OCI-LY3 (cell line): ENCODE results near the gene SLC25A33.
"Not testable (repeated sequence)": the region's sequence is repeated elsewhere in the genome, so short reads cannot be mapped to it uniquely, and the experiment has no call there.

Experiments
- H2AFZ ChIP-seq: fragments of 200-600, 300-600 bp; shearing (Covaris generic); 2 replicates; pipeline ENCODE4 v1.6.0; 2014; ENCODE audit warnings: antibody characterized with exemption, low read depth, low read length
- H3K27ac ChIP-seq: fragments of 200-600, 300-600 bp; sonication (generic); 2 replicates; pipeline ENCODE4 v1.5.1; 2014; ENCODE audit warnings: mild to moderate bottlenecking, low read length, moderate library complexity, mixed read lengths
- H3K27me3 ChIP-seq: fragments of 200-600, 300-600 bp; sonication (generic); 2 replicates; pipeline ENCODE4 v1.6.1; 2014; ENCODE audit warnings: low read depth, low read length, mixed read lengths
- H3K36me3 ChIP-seq: fragments of 200-600, 300-600 bp; sonication (generic); replicated peaks from 2 replicates; pipeline ENCODE3; 2014; ENCODE audit warnings: low read depth, low read length, mixed read lengths
- H3K4me1 ChIP-seq: fragments of 300-600, 200-600 bp; sonication (generic); 2 replicates; pipeline ENCODE4 v1.6.1; 2014; ENCODE audit warnings: low read length, mixed read lengths
- H3K4me2 ChIP-seq: fragments of 200-600, 300-600 bp; sonication (generic); 2 replicates; pipeline ENCODE4 v1.6.1; 2014; ENCODE audit warnings: low read length, mixed read lengths
- H3K4me3 ChIP-seq: fragments of 300-600, 200-600 bp; sonication (generic); 2 replicates; pipeline ENCODE4 v1.5.1; 2014; ENCODE audit warnings: antibody characterized with exemption, mild to moderate bottlenecking, low read length, moderate library complexity
- H3K79me2 ChIP-seq: fragments of 300-600, 200-600 bp; shearing (Covaris generic); 2 replicates; pipeline ENCODE4 v1.6.1; 2014; ENCODE audit warnings: mild to moderate bottlenecking, low read length, mixed read lengths
- H3K9ac ChIP-seq: fragments of 300-600, 200-600 bp; shearing (Covaris generic); 2 replicates; pipeline ENCODE4 v1.6.0; 2014; ENCODE audit warnings: mild to moderate bottlenecking, low read length, moderate library complexity
- H3K9me3 ChIP-seq: fragments of 200-600, 300-600 bp; shearing (Covaris generic); 2 replicates; pipeline ENCODE4 v1.6.1; 2014; ENCODE audit warnings: low read length, mixed read lengths; ENCODE audit not compliant: insufficient read depth
- H4K20me1 ChIP-seq: fragments of 200-600, 300-600 bp; sonication (generic); 2 replicates; pipeline ENCODE4 v1.6.1; 2016; ENCODE audit warnings: low read length, mixed read lengths; ENCODE audit not compliant: insufficient read depth
- EZH2phosphoT487 ChIP-seq: fragments of 200-600 bp; shearing (Covaris generic); IDR thresholded peaks from 2 replicates; pipeline ENCODE4 v1.6.1; 2018; ENCODE audit warnings: antibody characterized with exemption, mixed run types, low read depth
- TF ChIP-seq, protein P1 (sequence below): fragments of 200-600, 300-600 bp; sonication (generic); IDR thresholded peaks from 2 replicates; pipeline ENCODE4 v1.5.1; 2014; ENCODE audit warnings: antibody characterized with exemption, low read length, low read depth

SLC25A33 gene

DNA sequence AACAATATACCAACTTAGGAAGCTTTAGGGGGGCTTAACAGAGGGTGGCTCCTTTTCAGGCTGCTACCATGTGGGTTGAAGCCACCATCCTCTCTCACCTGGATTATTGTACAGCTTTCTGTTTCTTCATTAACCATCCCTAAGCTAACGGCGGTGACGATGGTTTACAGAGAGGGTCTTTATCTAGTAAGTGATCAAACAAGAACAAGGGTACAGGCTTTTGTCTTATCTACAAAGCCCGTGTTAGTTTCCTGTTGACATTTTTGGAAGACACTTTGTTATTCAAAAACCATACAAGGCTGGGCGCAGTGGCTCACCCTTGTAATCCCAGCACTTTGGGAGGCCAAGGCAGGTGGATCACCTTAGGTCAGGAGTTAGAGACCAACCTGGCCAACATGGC is 20.4 kb downstream of the SLC25A33 start:
- H3K4me3 ChIP-seq, result no peak overlapping the region

GRCh38 chr1:9560090-9560489 is 20.8 kb downstream of the SLC25A33 start:
- H3K27ac ChIP-seq, H3K27me3 ChIP-seq, H2AFZ ChIP-seq, H4K20me1 ChIP-seq, H3K4me3 ChIP-seq, H3K4me2 ChIP-seq, H3K9me3 ChIP-seq, H3K4me1 ChIP-seq, H3K9ac ChIP-seq: not testable (repeated sequence)
- Histone ChIP-seq H3K79me2 (peaks cover 11% of the 10 kb centered on the region), H3K36me3 (peaks cover 12% of the 10 kb centered on the region)

More for the DNA sequence above, 20.4 kb downstream of the SLC25A33 start:
- H3K27ac ChIP-seq, result no peak overlapping the region
- H3K4me2 ChIP-seq, result no peak overlapping the region
- H3K9ac ChIP-seq, result no peak overlapping the region
- TF ChIP-seq, protein P1, sequence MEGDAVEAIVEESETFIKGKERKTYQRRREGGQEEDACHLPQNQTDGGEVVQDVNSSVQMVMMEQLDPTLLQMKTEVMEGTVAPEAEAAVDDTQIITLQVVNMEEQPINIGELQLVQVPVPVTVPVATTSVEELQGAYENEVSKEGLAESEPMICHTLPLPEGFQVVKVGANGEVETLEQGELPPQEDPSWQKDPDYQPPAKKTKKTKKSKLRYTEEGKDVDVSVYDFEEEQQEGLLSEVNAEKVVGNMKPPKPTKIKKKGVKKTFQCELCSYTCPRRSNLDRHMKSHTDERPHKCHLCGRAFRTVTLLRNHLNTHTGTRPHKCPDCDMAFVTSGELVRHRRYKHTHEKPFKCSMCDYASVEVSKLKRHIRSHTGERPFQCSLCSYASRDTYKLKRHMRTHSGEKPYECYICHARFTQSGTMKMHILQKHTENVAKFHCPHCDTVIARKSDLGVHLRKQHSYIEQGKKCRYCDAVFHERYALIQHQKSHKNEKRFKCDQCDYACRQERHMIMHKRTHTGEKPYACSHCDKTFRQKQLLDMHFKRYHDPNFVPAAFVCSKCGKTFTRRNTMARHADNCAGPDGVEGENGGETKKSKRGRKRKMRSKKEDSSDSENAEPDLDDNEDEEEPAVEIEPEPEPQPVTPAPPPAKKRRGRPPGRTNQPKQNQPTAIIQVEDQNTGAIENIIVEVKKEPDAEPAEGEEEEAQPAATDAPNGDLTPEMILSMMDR, result no peak
- TF ChIP-seq EZH2phosphoT487, result no peak
- H3K36me3 ChIP-seq, result peaks cover 12% of the 10 kb centered on the region
- peaks cover 11% of the 10 kb centered on the region for H3K79me2 ChIP-seq
- H3K27me3 ChIP-seq, result no peaks in the 10 kb centered on the region
- H4K20me1 ChIP-seq, result no peaks in the 10 kb centered on the region
- no peak overlapping the region for H2AFZ ChIP-seq
- no peaks in the 10 kb centered on the region for H3K9me3 ChIP-seq
- H3K4me1 ChIP-seq, result no peaks in the 10 kb centered on the region

DNA sequence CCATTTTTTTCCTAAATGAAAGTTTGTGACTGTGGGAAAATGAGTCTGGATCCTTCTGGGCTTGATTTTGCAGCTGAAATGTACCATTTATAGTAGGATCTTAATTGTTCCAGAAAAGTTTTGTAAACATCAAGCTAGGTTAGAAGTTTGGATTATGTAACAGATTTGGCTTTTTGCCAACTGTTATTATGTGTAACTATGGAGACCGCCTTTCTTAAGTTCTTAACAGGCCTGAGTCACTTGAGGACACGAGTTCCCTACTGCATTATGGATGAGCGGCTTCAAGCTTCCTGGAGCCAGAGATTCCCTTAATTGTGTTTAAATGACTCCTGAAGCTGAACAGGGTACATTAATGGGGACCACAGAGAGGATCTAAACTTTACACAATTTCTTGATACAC is 22.2 kb downstream of the SLC25A33 start:
- Histone ChIP-seq H3K4me1 (no peaks in the 10 kb centered on the region), H3K27me3 (no peaks in the 10 kb centered on the region), H3K9ac (no peak overlapping the region), H4K20me1 (no peaks in the 10 kb centered on the region), H3K79me2 (peaks cover 11% of the 10 kb centered on the region), H2AFZ (no peak overlapping the region), H3K36me3 (peaks cover 5% of the 10 kb centered on the region), H3K4me3 (no peak overlapping the region), H3K27ac (no peak overlapping the region), H3K4me2 (no peak overlapping the region), H3K9me3 (no peaks in the 10 kb centered on the region)
- no peak for TF ChIP-seq EZH2phosphoT487
- TF ChIP-seq, protein P1, result no peak

GRCh38 chr1:9569267-9569666 is 30.0 kb downstream of the SLC25A33 start:
- Histone ChIP-seq H3K4me1 (no peaks in the 10 kb centered on the region), H3K27ac (no peak overlapping the region), H2AFZ (no peak overlapping the region), H3K79me2 (no peaks in the 10 kb centered on the region), H4K20me1 (no peaks in the 10 kb centered on the region), H3K9ac (no peak overlapping the region), H3K36me3 (peaks cover 9% of the 10 kb centered on the region), H3K4me3 (no peak overlapping the region), H3K9me3 (no peaks in the 10 kb centered on the region), H3K4me2 (no peak overlapping the region), H3K27me3 (no peaks in the 10 kb centered on the region)
- no peak for TF ChIP-seq EZH2phosphoT487
- TF ChIP-seq, protein P1, result no peak

- not testable (repeated sequence) for H3K36me3 ChIP-seq, H4K20me1 ChIP-seq
Observed at GRCh38 chr1:9570886-9571529, 31.7 kb downstream of the SLC25A33 start.

More at GRCh38 chr1:9570886-9571529, 31.7 kb downstream of the SLC25A33 start:
- H3K27ac ChIP-seq, H3K4me2 ChIP-seq, H3K9ac ChIP-seq, H3K4me1 ChIP-seq, H3K9me3 ChIP-seq, H3K4me3 ChIP-seq, H3K79me2 ChIP-seq, H3K27me3 ChIP-seq, H2AFZ ChIP-seq: not testable (repeated sequence)
